Endothelial cell of umbilical vein (primary cell): ENCODE data around the gene TNN. TPM values are rescaled to one million over a fixed set of nuclear protein-coding genes. Genes with fewer than 3 reads are reported as not detected.

Experiments used
- BruUV-seq: library from RNA; stranded (reverse); fragments of 400-500 nt; replicated peaks from 2 replicates; lab custom pipeline; 2021; lab: Mats Ljungman, UMichigan
- CTCF ChIA-PET: fragments of 300-600, 350-600 bp; sonication (Branson Sonifier 250); formaldehyde crosslinking; loops from one replicate; lab custom pipeline; 2021; ENCODE audit warnings: antibody characterized with exemption, inconsistent platforms; lab: Charles Lee
- POLR2A ChIA-PET: fragments of 300-600, 350-600 bp; sonication (Branson Sonifier 250); formaldehyde crosslinking; loops from one replicate; lab custom pipeline; 2021; ENCODE audit warnings: antibody characterized with exemption, inconsistent platforms; lab: Charles Lee
- DNase-seq: peaks from one replicate; pipeline ENCODE4 v3.0.0-alpha.2; 2011; ENCODE audit warnings: low read depth, low spot score
- FAIRE-seq: peaks from 2 replicates; lab custom pipeline; 2011; peaks lifted over from hg19 to GRCh38; lab: Jason Lieb, UNC
- H2AFZ ChIP-seq: 2 replicates; pipeline ENCODE4 v1.6.0; 2012; ENCODE audit warnings: low read depth, low read length, control low read depth, inconsistent platforms
- H3K27ac ChIP-seq: 2 replicates; pipeline ENCODE4 v1.5.1; 2011; ENCODE audit warnings: low read depth, mild to moderate bottlenecking, control low read depth, low read length, moderate library complexity; ENCODE audit not compliant: insufficient read depth
- H3K27me3 ChIP-seq, 2 experiments: 2 replicates each; pipeline versions ENCODE4 v1.6.0 to v1.6.1; 2011; ENCODE audit warnings: low read length in 2 of 2, mixed read lengths in 1 of 2; ENCODE audit not compliant: control insufficient read depth in 2 of 2, insufficient read depth in 2 of 2
- H3K36me3 ChIP-seq, 2 experiments: 2 replicates in 1 of 2; 3 replicates in 1 of 2; pipeline ENCODE4 v1.5.1; 2011; ENCODE audit warnings: low read length in 2 of 2, mild to moderate bottlenecking in 1 of 2, moderate library complexity in 1 of 2; ENCODE audit not compliant: control insufficient read depth in 2 of 2, insufficient read depth in 2 of 2; ENCODE audit errors: extremely low read depth in 1 of 2
- H3K4me1 ChIP-seq: 3 replicates; pipeline ENCODE4 v1.5.1; 2011; ENCODE audit warnings: mild to moderate bottlenecking, low read length; ENCODE audit not compliant: control insufficient read depth, insufficient read depth; ENCODE audit errors: extremely low read depth
- H3K4me2 ChIP-seq: 2 replicates; pipeline ENCODE4 v1.6.1; 2011; ENCODE audit warnings: low read length, control low read depth, mixed read lengths; ENCODE audit not compliant: insufficient read depth
- H3K4me3 ChIP-seq, 3 experiments: fragments of 200-600 bp in 1 of 3; sonication (generic), shearing (Covaris generic) in 1 of 3; replicated peaks in 1 of 3; 2 replicates each; pipeline ENCODE4 v1.5.1; 2011 to 2016; ENCODE audit warnings: control low read depth in 3 of 3, low read length in 3 of 3, mild to moderate bottlenecking in 2 of 3, inconsistent platforms in 1 of 3, low read depth in 1 of 3, moderate library complexity in 1 of 3; ENCODE audit not compliant: insufficient read depth in 1 of 3
- H3K79me2 ChIP-seq: 2 replicates; pipeline ENCODE4 v1.6.0; 2012; ENCODE audit warnings: low read length, inconsistent platforms; ENCODE audit not compliant: control insufficient read depth, insufficient read depth
- H3K9ac ChIP-seq: replicated peaks from 2 replicates; pipeline ENCODE3; 2011; ENCODE audit warnings: low read length, control low read depth; ENCODE audit not compliant: insufficient read depth; ENCODE audit errors: extremely low read depth
- H3K9me1 ChIP-seq: replicated peaks from 3 replicates; pipeline ENCODE4 v1.6.0; 2011; ENCODE audit warnings: mild to moderate bottlenecking, low read length; ENCODE audit not compliant: control insufficient read depth, insufficient read depth; ENCODE audit errors: extremely low read depth
- H3K9me3 ChIP-seq: replicated peaks from 2 replicates; pipeline ENCODE4 v1.5.1; 2012; ENCODE audit warnings: low read length, inconsistent platforms; ENCODE audit not compliant: control insufficient read depth, insufficient read depth
- H4K20me1 ChIP-seq: replicated peaks from 2 replicates; pipeline ENCODE3; 2011; ENCODE audit warnings: mild to moderate bottlenecking, low read length; ENCODE audit not compliant: control insufficient read depth, insufficient read depth; ENCODE audit errors: extremely low read depth
- EZH2 ChIP-seq: IDR thresholded peaks from 2 replicates; pipeline ENCODE4 v1.6.1; 2012; ENCODE audit warnings: borderline replicate concordance, low read depth, mild to moderate bottlenecking, moderate library complexity, low read length, inconsistent platforms; ENCODE audit not compliant: severe bottlenecking
- FOS ChIP-seq: IDR thresholded peaks from 2 replicates; pipeline ENCODE4 v1.6.1; 2011; ENCODE audit warnings: mild to moderate bottlenecking, low read length, moderate library complexity, borderline replicate concordance; ENCODE audit not compliant: insufficient read depth
- GATA2 ChIP-seq: IDR thresholded peaks from 2 replicates; pipeline ENCODE4 v1.7.0; 2011; ENCODE audit warnings: low read depth, mild to moderate bottlenecking, moderate library complexity, mixed read lengths, low read length; ENCODE audit not compliant: insufficient read length, insufficient read depth
- JUN ChIP-seq: IDR thresholded peaks from 2 replicates; pipeline ENCODE4 v1.6.1; 2011; ENCODE audit warnings: borderline replicate concordance, low read depth; ENCODE audit not compliant: insufficient read length, insufficient read depth
- MYC ChIP-seq: IDR thresholded peaks from one replicate; pipeline ENCODE4 v1.6.1; 2011; ENCODE audit warnings: mild to moderate bottlenecking, low read depth, low read length
- POLR2A ChIP-seq: IDR thresholded peaks from 2 replicates; pipeline ENCODE4 v1.6.1; 2012; ENCODE audit warnings: low read depth, mild to moderate bottlenecking, control low read depth, low read length
- POLR2AphosphoS5 ChIP-seq: IDR thresholded peaks from 2 replicates; pipeline ENCODE4 v1.6.1; 2012; ENCODE audit warnings: low read depth, mild to moderate bottlenecking, control low read depth, low read length, moderate library complexity; ENCODE audit not compliant: insufficient read depth
- dilution Hi-C: fragments of 300-500 bp; cut with MboI; formaldehyde crosslinking; loops from one replicate; pipeline ENCODE4 v1.15.0; 2019; ENCODE audit warnings: low sequenced_read_pairs; ENCODE audit not compliant: extremely low pct_ligation_motif_present
- intact Hi-C: fragments of 100-400 bp; cut with micrococcal nuclease; formaldehyde crosslinking; loops from one replicate; pipeline ENCODE4 v1.10.0; 2022
- polyA plus RNA-seq, 4 experiments: library from polyadenylated mRNA; depleted of rRNA in 3 of 4; stranded (reverse) in 3 of 4; unstranded in 1 of 4; fragments of >200 nt; gene quantifications; 2 replicates each; pipeline versions ENCODE4 v1.2.1 to v1.2.3, GENCODE V29; 2011 to 2012; ENCODE audit warnings: missing spikeins in 1 of 4
- total RNA-seq: library from RNA; stranded (reverse); gene quantifications from 2 replicates; pipeline ENCODE4 v1.2.3, GENCODE V29; 2021
- TF ChIP-seq, protein P1 (sequence below), 2 donors: IDR thresholded peaks; 1 replicate in 1 of 2; 2 replicates in 1 of 2; pipeline ENCODE4 v1.5.1; 2011; ENCODE audit warnings: low read length in 2 of 2, mild to moderate bottlenecking in 2 of 2, moderate library complexity in 2 of 2, control low read depth in 1 of 2, inconsistent platforms in 1 of 2, low read depth in 1 of 2; ENCODE audit not compliant: insufficient read depth in 1 of 2; ENCODE audit errors: extremely low read depth in 1 of 2

The TNN gene
- total and polyA plus RNA-seq, 2 donors (not counting 3 experiments of a cell fraction or from before 2014, with no cell fraction given): not detected

DNA sequence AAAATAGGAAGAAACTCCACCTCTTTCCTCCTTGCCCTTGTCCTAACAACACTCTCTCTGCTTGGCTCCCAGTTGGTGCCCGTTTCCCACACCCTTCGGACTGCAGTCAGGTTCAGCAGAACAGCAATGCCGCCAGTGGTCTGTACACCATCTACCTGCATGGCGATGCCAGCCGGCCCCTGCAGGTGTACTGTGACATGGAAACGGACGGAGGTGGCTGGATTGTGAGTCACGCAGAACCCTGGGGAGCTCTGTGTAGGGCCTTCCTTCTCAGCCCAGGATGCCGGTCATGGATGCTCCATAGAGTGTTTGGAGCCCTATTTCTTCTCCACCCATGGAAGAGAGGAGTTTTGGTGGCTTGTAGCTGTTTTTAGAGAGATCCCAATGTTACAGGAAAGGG, 60.9 kb downstream of the TNN start:
- no peak overlapping the region for H2AFZ ChIP-seq
- POLR2A ChIA-PET: no interaction called here
- no peak overlapping the region for H3K27ac ChIP-seq
- FAIRE-seq (no peak), DNase-seq (no peak)
- no peaks in the 10 kb centered on the region for H4K20me1 ChIP-seq
- H3K4me3 ChIP-seq: no peak overlapping the region
- H3K9ac ChIP-seq: no peak overlapping the region
- no peaks in the 10 kb centered on the region for H3K4me1 ChIP-seq
- peaks cover 0 to 6% of the 10 kb centered on the region in 2 experiments for H3K27me3 ChIP-seq
- no TSS peak for BruUV-seq
- intact Hi-C loops: no loop called here
- TF ChIP-seq, protein P1, sequence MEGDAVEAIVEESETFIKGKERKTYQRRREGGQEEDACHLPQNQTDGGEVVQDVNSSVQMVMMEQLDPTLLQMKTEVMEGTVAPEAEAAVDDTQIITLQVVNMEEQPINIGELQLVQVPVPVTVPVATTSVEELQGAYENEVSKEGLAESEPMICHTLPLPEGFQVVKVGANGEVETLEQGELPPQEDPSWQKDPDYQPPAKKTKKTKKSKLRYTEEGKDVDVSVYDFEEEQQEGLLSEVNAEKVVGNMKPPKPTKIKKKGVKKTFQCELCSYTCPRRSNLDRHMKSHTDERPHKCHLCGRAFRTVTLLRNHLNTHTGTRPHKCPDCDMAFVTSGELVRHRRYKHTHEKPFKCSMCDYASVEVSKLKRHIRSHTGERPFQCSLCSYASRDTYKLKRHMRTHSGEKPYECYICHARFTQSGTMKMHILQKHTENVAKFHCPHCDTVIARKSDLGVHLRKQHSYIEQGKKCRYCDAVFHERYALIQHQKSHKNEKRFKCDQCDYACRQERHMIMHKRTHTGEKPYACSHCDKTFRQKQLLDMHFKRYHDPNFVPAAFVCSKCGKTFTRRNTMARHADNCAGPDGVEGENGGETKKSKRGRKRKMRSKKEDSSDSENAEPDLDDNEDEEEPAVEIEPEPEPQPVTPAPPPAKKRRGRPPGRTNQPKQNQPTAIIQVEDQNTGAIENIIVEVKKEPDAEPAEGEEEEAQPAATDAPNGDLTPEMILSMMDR (IDR thresholded peaks at IDR 0.05; ENCODE audit: extremely low read depth in 1 of 2, insufficient read depth in 1 of 2, low read depth in 1 of 2, low read length in 2 of 2): no peak
- TF ChIP-seq EZH2 (no peak), JUN (no peak), POLR2A (no peak), GATA2 (no peak), FOS (no peak), POLR2AphosphoS5 (no peak), MYC (no peak)
- dilution Hi-C loops: no loop called here
- no peak overlapping the region for H3K4me2 ChIP-seq
- no peaks in the 10 kb centered on the region for H3K36me3 ChIP-seq
- H3K9me1 ChIP-seq: no peaks in the 10 kb centered on the region
- H3K9me3 ChIP-seq: no peaks in the 10 kb centered on the region
- CTCF ChIA-PET: interaction anchor here (2.8 to 3.3 kb wide), 2 partner anchors 18 to 99 kb away, joined by 10 to 14 read pairs; no protein-coding TSS in a partner anchor
- H3K79me2 ChIP-seq: no peaks in the 10 kb centered on the region
